ENCODE data around the gene HOXD9. TPM values are rescaled to one million over a fixed set of nuclear protein-coding genes. Genes with fewer than 3 reads are reported as not detected.

The HOXD9 gene
- total RNA-seq, 1 donor from 2014 or later: 12.5 TPM

DNA sequence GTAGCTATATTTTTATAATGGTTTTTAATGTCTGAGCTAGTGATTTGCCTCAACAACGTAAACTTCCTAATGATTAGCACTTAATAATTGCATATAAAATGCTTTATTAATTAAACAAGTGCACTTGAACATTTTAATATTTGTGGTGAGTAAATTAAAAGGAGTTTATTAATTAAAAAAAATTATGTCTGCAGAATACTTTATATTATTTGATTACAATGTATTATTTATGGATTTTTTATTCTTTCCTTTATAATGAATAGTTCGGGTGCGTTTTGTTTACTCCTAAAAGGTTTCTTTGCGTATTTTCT, 9.3 kb downstream of the HOXD9 start:
- Histone ChIP-seq H3K9me3 (no peaks in the 10 kb centered on the region), H3K27ac (peak overlapping the region; percentile 83), H3K4me3 (peak overlapping the region in 1 of 2 donors; percentile 46), H3K36me3 (no peaks in the 10 kb centered on the region), H3K4me1 (peaks cover 24% of the 10 kb centered on the region), H3K27me3 (peaks cover 5% of the 10 kb centered on the region)
- intact Hi-C loops (cut with DNase I): no loop called here
- no peak for DNase-seq (ENCODE audit: extremely low spot score in 2 of 2)
- TF ChIP-seq POLR2AphosphoS5 (IDR thresholded peaks at IDR 0.05; ENCODE audit: insufficient read depth in 1 of 2, low read depth in 1 of 2) (no peak), POLR2A (IDR thresholded peaks at IDR 0.05) (no peak)
- TF ChIP-seq, protein P1, sequence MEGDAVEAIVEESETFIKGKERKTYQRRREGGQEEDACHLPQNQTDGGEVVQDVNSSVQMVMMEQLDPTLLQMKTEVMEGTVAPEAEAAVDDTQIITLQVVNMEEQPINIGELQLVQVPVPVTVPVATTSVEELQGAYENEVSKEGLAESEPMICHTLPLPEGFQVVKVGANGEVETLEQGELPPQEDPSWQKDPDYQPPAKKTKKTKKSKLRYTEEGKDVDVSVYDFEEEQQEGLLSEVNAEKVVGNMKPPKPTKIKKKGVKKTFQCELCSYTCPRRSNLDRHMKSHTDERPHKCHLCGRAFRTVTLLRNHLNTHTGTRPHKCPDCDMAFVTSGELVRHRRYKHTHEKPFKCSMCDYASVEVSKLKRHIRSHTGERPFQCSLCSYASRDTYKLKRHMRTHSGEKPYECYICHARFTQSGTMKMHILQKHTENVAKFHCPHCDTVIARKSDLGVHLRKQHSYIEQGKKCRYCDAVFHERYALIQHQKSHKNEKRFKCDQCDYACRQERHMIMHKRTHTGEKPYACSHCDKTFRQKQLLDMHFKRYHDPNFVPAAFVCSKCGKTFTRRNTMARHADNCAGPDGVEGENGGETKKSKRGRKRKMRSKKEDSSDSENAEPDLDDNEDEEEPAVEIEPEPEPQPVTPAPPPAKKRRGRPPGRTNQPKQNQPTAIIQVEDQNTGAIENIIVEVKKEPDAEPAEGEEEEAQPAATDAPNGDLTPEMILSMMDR (IDR thresholded peaks at IDR 0.05): no peak

DNA sequence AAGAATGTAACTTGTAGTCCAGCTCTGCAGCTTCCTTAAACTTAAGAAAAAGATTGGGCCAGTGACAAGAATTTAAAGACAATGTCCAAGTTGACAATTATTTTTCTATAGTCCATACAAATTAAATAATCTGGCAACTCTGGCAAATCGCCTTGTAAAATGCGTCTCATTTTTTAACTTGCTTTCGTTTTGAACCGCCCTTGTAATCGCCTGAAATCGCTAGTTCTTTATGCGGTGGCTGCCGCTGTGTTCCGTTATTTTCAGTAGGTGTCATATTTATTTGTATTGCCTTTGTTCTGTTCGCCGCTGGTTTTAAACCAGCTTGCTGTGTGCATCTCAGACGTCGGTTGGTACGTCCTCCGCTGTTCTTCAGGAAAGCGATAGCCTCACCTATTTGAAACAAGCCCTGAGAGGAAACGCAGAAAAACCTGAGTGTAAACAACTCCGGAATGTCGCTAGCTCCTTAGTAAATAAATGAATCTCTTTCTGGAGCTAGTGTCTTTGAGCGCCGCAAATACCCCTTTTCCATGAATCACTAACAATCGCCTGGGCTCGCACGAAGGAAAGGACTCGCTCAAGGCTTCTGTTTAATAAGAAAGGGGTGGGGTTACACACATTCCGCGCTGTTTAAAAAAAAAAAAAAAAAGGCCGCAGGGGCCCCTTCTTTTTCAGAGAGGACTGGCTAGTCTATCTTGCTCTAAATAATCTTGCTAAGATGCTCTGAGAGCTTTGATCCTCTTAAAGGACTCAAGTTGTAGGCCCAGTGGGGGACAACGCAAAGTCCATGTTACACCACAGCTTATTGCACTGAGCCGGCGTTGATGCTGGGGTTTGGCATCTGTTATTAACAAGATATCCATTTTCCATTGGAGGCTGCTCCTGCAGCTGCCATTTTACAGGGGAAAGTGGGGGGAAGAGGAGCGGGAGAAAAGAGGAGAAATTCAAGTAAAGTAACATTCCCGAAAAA, 10.0 kb downstream of the HOXD9 start:
- no peak for DNase-seq (ENCODE audit: extremely low spot score in 2 of 2)
- Histone ChIP-seq H3K36me3 (no peaks in the 10 kb centered on the region), H3K4me3 (peak overlapping the region; percentile 9 to 25), H3K4me1 (peaks cover 24% of the 10 kb centered on the region), H3K9me3 (no peaks in the 10 kb centered on the region), H3K27me3 (peaks cover 5% of the 10 kb centered on the region), H3K27ac (peak overlapping the region; percentile 83)
- no peak for TF ChIP-seq POLR2A (IDR thresholded peaks at IDR 0.05)
- TF ChIP-seq, protein P1 (IDR thresholded peaks at IDR 0.05): no peak
- no peak for TF ChIP-seq POLR2AphosphoS5 (IDR thresholded peaks at IDR 0.05; ENCODE audit: insufficient read depth in 1 of 2, low read depth in 1 of 2)
- intact Hi-C loops (cut with DNase I): no loop called here

DNA sequence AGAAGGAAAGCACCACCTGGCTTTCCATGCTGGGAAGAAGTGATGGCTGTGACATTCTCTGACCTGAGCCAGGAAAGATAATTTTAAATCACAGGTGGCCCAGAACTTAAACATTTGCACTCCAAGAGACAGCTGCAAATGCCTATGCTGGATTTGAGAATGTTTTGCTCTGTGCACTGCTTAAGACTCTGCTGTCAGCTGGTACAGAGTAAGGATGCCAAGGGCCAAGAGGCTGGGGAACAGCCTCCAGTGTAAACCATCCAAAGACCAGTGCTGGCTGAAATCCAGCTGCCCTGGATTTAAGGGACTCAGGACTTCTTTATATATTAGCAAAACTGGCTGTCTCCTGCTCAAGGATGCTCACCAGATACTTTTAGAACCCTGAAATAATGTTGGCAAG, 10.9 kb downstream of the HOXD9 start:
- Histone ChIP-seq H3K27ac (peak overlapping the region; percentile 83), H3K27me3 (peaks cover 5% of the 10 kb centered on the region), H3K9me3 (no peaks in the 10 kb centered on the region), H3K4me1 (peaks cover 24% of the 10 kb centered on the region), H3K4me3 (no peak overlapping the region), H3K36me3 (no peaks in the 10 kb centered on the region)
- TF ChIP-seq POLR2A (IDR thresholded peaks at IDR 0.05): no peak
- TF ChIP-seq, protein P1 (IDR thresholded peaks at IDR 0.05): no peak
- no peak for TF ChIP-seq POLR2AphosphoS5 (IDR thresholded peaks at IDR 0.05; ENCODE audit: insufficient read depth in 1 of 2, low read depth in 1 of 2)
- no peak for DNase-seq (ENCODE audit: extremely low spot score in 2 of 2)
- intact Hi-C loops (cut with DNase I): no loop called here

DNA sequence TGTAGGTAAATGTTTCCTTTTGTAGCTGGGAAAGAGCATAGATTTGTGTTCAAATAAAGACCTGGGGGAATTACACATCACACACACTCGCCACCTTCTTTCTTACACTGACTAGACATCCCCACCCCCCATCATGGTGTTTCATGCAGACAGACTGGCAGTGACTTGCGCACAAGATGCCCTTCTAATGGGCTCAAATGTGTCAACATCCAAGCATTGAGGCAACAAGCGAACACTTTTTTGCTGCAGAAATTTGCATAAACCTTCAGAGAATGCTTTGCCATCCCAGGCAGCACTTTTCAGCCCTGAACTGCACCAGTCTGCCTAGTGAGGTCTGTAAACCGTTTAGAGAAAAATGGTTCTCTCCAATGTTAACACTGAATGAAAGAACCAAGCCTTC, 11.5 kb downstream of the HOXD9 start:
- H3K27me3 ChIP-seq: peaks cover 5% of the 10 kb centered on the region
- no peak for DNase-seq (ENCODE audit: extremely low spot score in 2 of 2)
- TF ChIP-seq POLR2A (IDR thresholded peaks at IDR 0.05) (no peak), POLR2AphosphoS5 (IDR thresholded peaks at IDR 0.05; ENCODE audit: insufficient read depth in 1 of 2, low read depth in 1 of 2) (no peak)
- TF ChIP-seq, protein P1 (IDR thresholded peaks at IDR 0.05): no peak
- H3K4me1 ChIP-seq: peaks cover 20% of the 10 kb centered on the region
- intact Hi-C loops (cut with DNase I): no loop called here
- no peaks in the 10 kb centered on the region for H3K36me3 ChIP-seq
- no peaks in the 10 kb centered on the region for H3K9me3 ChIP-seq
- H3K4me3 ChIP-seq: no peak overlapping the region
- H3K27ac ChIP-seq: peak overlapping the region; percentile 83

DNA sequence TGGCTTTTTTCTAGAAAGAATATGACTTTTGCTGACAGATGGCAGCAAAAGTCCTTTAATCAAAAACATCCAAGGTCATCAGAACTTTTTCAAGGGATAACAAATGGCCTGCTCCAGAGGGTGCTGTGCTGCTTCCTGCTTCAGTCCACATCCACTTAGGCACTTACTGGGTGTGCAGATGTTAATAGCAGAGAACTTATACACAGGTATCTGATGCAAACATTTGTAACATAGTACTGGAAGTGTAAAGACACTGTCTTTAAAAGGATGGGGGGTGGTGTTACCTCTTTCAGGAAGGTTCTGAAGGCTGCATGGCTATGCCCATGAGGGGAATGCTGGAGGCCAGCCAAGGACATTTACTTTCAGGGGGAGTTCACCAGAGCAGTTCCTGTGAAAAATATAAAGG, 12.5 kb downstream of the HOXD9 start:
- intact Hi-C loops (cut with DNase I): no loop called here
- H3K9me3 ChIP-seq: no peaks in the 10 kb centered on the region
- peaks cover 12% of the 10 kb centered on the region for H3K4me1 ChIP-seq
- DNase-seq (ENCODE audit: extremely low spot score in 2 of 2): no peak
- H3K27ac ChIP-seq: peak overlapping the region; percentile 83
- no peaks in the 10 kb centered on the region for H3K36me3 ChIP-seq
- H3K4me3 ChIP-seq: peak overlapping the region in 1 of 2 donors; percentile 40
- H3K27me3 ChIP-seq: peaks cover 5% of the 10 kb centered on the region
- TF ChIP-seq, protein P1 (IDR thresholded peaks at IDR 0.05): no peak
- TF ChIP-seq POLR2A (IDR thresholded peaks at IDR 0.05) (no peak), POLR2AphosphoS5 (IDR thresholded peaks at IDR 0.05; ENCODE audit: insufficient read depth in 1 of 2, low read depth in 1 of 2) (no peak)
